Peyer's patch (tissue), 4 donors: Measurements from ENCODE around the gene KRTCAP2.

Source experiments
- CTCF ChIP-seq, 6 experiments: fragments of 450-650 bp in 4 of 6; fragments of 200-600 bp in 2 of 6; sonication (generic) in 1 of 6; IDR thresholded peaks; one replicate each; pipeline ENCODE4 v1.5.1; 2017 to 2019; ENCODE audit warnings: antibody characterized with exemption in 6 of 6, mild to moderate bottlenecking in 3 of 6, moderate library complexity in 1 of 6
- POLR2A ChIP-seq, 2 donors: fragments of 450-650 bp; IDR thresholded peaks; one replicate each; pipeline ENCODE4 v1.5.1; 2017; ENCODE audit warnings: antibody characterized with exemption in 2 of 2, mild to moderate bottlenecking in 2 of 2, moderate library complexity in 2 of 2

DNA sequence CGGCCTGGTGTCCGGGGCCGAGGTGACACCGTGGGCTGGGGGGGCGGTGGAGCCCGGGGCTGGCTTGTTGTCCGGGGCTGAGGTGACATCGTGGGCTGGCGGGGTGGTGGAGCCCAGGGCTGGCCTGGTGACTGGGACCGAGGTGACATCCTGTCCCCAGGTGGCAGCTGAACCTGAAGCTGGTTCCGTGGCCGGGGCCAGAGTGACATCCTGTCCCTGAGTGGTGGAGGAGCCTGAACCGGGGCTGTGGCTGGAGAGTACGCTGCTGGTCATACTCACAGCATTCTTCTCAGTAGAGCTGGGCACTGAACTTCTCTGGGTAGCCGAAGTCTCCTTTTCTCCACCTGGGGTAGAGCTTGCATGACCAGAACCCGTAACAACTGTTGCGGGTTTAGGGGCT is 18.8 kb upstream of the KRTCAP2 start:
- TF ChIP-seq POLR2A (IDR thresholded peaks at IDR 0.05), result no peak
- no peak for TF ChIP-seq CTCF (IDR thresholded peaks at IDR 0.05)
